HUES6 (cell line): ENCODE measurements around the gene DDR2.
"Not testable (repeated sequence)": the region's sequence is repeated elsewhere in the genome, so short reads cannot be mapped to it uniquely, and the experiment has no call there.

Experiments
- H3K27ac ChIP-seq: 2 replicates; pipeline ENCODE4 v1.7.0; 2013; ENCODE audit warnings: low read depth, mild to moderate bottlenecking, low read length, inconsistent platforms
- H3K27me3 ChIP-seq: 2 replicates; pipeline ENCODE4 v1.6.1; 2013; ENCODE audit warnings: low read length; ENCODE audit not compliant: control insufficient read depth, insufficient read depth
- H3K36me3 ChIP-seq: 2 replicates; pipeline ENCODE4 v1.6.1; 2013; ENCODE audit warnings: low read length; ENCODE audit not compliant: control insufficient read depth, insufficient read depth
- H3K4me1 ChIP-seq: 2 replicates; pipeline ENCODE4 v1.6.1; 2013; ENCODE audit warnings: low read length; ENCODE audit not compliant: control insufficient read depth, insufficient read depth
- H3K4me3 ChIP-seq: 2 replicates; pipeline ENCODE4 v1.5.1; 2013; ENCODE audit warnings: low read depth, low read length
- H3K9ac ChIP-seq: one replicate; pipeline ENCODE4 v1.6.1; 2013; ENCODE audit warnings: mild to moderate bottlenecking, low read length
- H3K9me3 ChIP-seq: 2 replicates; pipeline ENCODE4 v1.6.1; 2013; ENCODE audit warnings: low read depth, low read length; ENCODE audit not compliant: control insufficient read depth, insufficient read depth

DDR2 gene

DNA sequence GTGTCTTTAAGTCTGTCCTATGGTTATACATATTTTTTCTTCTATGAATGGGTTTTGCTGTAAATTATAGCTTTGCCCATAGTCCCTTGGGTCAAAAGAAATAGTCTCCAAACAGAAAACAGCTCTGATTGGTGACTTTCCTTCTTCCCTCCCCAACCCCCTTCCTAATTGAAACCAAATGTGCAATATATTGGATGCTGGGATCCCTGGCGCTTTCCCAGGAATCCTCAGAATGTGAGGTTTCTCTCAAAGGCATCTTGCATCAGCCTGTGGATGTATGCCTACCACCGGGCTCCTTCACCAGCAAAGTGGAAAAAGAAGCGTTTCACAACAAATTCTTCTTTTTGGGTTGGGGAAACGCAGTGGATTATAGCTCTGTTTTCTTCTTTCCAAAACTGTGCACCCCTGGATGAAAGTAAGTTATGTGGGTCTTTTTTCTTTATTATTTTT, at the start of gene DDR2:
Gene DDR2, plus strand, starts transcription at position 248 of the 450 bp plus-strand sequence. CDS start 86,600 bp downstream, outside the sequence.
- Histone ChIP-seq H3K36me3 (no peaks in the 10 kb centered on the region), H3K9me3 (no peaks in the 10 kb centered on the region), H3K4me1 (peaks cover 13% of the 10 kb centered on the region), H3K9ac (no peak within 1 kb of the TSS), H3K27ac (no peak within 1 kb of the TSS), H3K27me3 (no peaks in the 10 kb centered on the region), H3K4me3 (no peak within 1 kb of the TSS)

DNA sequence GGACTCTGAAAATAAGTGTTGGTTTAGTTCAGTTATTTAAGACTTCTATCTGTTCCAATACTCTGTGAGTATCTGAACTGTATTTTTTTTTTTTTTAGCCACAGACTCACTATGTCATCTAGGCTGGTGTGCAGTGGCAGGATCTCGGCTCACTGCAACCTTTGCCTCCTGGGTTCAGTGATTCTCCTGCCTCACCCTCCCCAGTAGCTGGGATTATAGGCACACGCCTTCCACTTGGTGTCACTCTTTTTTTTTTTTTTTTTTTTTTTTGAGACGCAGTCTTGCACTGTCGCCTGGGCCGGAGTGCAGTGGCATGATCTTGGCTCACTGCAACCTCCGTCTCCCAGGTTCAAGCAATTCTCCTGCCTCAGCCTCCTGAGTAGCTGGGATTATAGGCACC, 49.4 kb upstream of the DDR2 start:
- H3K9ac ChIP-seq, H3K27ac ChIP-seq, H3K9me3 ChIP-seq, H3K4me3 ChIP-seq, H3K27me3 ChIP-seq, H3K4me1 ChIP-seq: not testable (repeated sequence)
- H3K36me3 ChIP-seq: peaks cover 19% of the 10 kb centered on the region

DNA sequence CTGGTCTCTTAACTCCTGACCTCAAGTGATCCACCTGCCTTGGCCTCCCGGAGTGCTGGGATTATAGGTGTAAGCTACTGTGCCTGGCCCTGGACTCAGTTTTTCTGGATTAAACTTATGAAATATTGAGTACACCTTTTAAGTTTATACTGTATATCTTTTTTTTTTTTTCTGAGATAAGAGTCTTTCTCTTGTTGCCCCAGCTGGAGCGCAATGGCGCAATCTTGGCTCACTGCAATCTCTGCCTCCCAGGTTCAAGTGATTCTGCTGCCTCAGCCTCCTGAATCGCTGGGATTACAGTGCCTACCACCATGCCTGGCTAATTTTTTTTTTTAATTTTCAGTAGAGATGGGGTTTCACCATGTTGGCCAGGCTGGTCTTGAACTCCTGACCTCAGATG, 47.2 kb upstream of the DDR2 start:
- H3K4me1 ChIP-seq, H3K27ac ChIP-seq, H3K4me3 ChIP-seq, H3K9ac ChIP-seq, H3K9me3 ChIP-seq, H3K27me3 ChIP-seq: not testable (repeated sequence)
- peaks cover 25% of the 10 kb centered on the region for H3K36me3 ChIP-seq

DNA sequence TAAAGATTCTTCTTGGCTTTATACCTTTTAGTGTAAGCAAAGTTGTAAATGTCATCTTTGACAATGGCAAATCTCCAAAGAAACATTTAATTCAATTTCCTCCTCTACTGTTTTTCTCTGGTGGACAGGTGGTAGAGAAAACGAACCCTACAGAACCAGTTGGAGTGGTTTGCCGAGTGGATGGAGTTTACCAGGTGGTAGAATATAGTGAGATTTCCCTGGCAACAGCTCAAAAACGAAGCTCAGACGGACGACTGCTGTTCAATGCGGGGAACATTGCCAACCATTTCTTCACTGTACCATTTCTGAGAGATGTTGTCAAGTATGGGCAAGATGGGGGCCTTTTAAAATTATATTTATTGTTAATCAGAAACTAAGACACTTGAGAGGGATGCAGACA, 44.9 kb upstream of the DDR2 start:
- no peaks in the 10 kb centered on the region for H3K9me3 ChIP-seq
- H3K4me3 ChIP-seq: no peak overlapping the region
- no peak overlapping the region for H3K27ac ChIP-seq
- no peak overlapping the region for H3K9ac ChIP-seq
- no peaks in the 10 kb centered on the region for H3K27me3 ChIP-seq
- peaks cover 20% of the 10 kb centered on the region for H3K36me3 ChIP-seq
- H3K4me1 ChIP-seq: no peaks in the 10 kb centered on the region

DNA sequence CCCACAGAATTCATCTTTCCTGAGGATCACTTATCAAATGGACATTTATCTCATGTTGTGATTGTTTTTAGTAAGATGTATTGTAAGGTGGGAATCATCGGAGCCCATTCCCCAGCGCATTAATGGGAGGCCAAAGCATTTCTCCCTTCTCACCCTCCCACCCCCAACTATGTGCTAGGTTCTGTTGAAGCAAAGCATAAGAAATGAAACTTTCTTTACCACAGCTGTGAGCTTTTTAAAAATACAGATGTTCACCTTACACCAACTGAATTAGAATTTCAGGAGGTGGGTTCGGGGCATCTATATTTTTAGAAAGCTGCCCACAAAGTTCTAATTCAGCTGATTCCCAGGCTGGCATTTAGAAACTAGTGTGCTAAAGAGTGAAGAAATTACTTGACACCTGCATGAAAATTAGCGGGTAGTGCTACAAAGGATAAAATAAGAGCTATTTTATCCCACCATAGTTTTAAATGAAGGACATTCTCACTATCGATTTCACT, 44.5 kb upstream of the DDR2 start:
- Histone ChIP-seq H3K4me1 (no peaks in the 10 kb centered on the region), H3K9ac (no peak overlapping the region), H3K27me3 (no peaks in the 10 kb centered on the region), H3K27ac (no peak overlapping the region), H3K4me3 (no peak overlapping the region), H3K9me3 (no peaks in the 10 kb centered on the region), H3K36me3 (peaks cover 23% of the 10 kb centered on the region)

DNA sequence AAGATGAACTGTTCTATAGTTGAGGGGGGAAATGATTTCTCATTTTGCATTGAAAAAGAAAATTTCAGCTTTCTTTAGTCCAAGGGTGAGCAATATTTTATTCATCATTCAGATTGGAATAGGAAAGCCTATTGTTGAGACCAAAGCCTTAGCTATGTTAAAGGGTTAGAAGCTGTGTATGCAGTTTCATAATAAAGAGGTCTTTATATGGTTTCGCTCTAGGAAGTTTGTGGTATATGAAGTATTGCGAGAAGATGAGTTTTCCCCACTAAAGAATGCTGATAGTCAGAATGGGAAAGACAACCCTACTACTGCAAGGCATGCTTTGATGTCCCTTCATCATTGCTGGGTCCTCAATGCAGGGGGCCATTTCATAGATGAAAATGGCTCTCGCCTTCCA, 42.2 kb upstream of the DDR2 start:
- Histone ChIP-seq H3K4me3 (no peak overlapping the region), H3K9ac (no peak overlapping the region), H3K9me3 (no peaks in the 10 kb centered on the region), H3K36me3 (peaks cover 27% of the 10 kb centered on the region), H3K4me1 (no peaks in the 10 kb centered on the region), H3K27me3 (no peaks in the 10 kb centered on the region), H3K27ac (no peak overlapping the region)

DNA sequence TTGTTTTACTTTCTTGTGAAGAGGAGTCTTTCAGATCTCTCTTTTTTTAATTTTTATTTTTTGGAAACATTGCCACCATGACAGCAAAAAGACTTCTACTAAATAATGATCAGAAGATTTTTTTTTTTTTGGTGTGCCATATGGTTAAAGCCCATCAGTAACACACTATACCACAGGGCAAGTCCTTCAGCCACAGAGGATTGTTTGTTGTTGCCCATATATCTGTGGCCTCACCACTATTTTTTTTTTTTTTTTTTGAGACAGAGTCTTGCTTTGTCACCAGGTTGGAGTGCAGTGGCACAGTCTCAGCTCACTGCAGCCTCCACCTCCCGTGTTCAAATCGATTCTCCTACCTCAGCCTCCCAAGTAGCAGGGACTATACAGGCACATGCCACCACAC, 41.6 kb upstream of the DDR2 start:
- no peak overlapping the region for H3K4me3 ChIP-seq
- H3K9me3 ChIP-seq: no peaks in the 10 kb centered on the region
- H3K27me3 ChIP-seq: no peaks in the 10 kb centered on the region
- H3K9ac ChIP-seq: no peak overlapping the region
- H3K36me3 ChIP-seq: peaks cover 27% of the 10 kb centered on the region
- H3K4me1 ChIP-seq: no peaks in the 10 kb centered on the region
- H3K27ac ChIP-seq: no peak overlapping the region

DNA sequence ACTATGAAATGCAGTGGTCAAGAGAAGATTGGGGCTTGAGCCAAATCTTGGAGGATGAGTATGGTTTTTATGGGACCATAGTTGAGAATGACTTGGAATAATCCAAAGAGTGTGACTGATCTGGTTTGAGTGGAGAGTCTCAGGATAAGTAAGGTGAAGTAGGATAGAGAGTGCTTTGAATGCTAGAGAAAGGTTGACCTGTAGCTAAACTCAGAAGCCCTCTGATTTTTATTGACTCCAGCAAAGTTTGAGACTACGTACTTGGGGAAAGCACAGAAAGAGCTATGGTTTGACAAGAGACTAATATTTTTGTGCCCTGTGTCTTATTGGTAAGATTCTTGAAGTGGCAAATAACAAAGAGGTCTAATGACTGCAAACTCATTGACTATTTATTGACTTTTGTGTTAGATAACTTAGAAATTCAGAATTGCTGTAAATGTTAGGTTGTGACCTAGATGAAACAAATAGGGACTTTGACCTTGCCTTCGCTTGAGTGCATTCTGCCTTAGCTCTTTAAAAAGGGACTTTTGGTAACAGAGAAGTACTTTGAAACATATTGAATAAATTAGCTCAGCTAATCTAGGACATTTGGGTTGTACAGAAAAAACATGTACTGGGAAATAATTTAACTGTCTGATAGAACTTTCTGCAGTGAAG, 35.6 kb upstream of the DDR2 start:
- H3K36me3 ChIP-seq: peaks cover 17% of the 10 kb centered on the region
- no peaks in the 10 kb centered on the region for H3K27me3 ChIP-seq
- no peaks in the 10 kb centered on the region for H3K4me1 ChIP-seq
- H3K4me3 ChIP-seq: no peak overlapping the region
- no peak overlapping the region for H3K27ac ChIP-seq
- H3K9ac ChIP-seq: no peak overlapping the region
- H3K9me3 ChIP-seq: no peaks in the 10 kb centered on the region

DNA sequence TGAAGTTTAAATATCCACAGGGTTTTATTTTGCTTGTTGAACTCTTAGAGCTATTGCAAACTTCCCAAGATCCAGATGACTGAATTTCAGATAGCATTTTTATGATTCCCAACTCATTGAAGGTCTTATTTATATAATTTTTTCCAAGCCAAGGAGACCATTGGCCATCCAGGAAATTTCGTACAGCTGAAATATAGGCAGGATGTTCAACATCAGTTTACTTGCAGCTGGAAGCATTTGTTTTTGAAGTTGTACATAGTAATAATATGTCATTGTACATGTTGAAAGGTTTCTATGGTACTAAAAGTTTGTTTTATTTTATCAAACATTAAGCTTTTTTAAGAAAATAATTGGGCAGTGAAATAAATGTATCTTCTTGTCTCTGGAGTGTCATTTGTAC, 32.8 kb upstream of the DDR2 start:
- Histone ChIP-seq H3K27ac (no peak overlapping the region), H3K4me3 (no peak overlapping the region), H3K36me3 (peaks cover 10% of the 10 kb centered on the region), H3K9me3 (0 out of 2 replicates have a peak, but pooled peaks cover 3% of the 10 kb centered on the region), H3K9ac (no peak overlapping the region), H3K27me3 (no peaks in the 10 kb centered on the region), H3K4me1 (no peaks in the 10 kb centered on the region)

DNA sequence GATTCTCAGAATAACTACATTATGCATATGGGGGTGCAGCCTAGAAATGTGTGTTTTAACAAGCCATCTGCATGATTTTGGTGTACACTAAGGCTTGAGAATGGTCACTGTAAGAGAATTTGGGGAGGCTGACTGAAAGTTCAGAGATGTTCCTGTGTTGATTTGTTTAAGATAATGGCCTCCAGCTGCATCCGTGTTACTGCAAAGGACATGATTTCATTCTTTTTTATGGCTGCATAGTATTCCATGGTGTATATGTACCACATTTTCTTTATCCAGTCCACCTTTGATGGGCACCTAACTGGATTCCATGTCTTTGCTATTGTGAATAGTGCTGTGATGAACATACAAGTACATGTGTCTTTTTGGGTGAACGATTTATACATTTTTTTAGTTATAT, 29.1 kb upstream of the DDR2 start:
- not testable (repeated sequence) for H3K4me3 ChIP-seq, H3K27ac ChIP-seq, H3K36me3 ChIP-seq

DNA sequence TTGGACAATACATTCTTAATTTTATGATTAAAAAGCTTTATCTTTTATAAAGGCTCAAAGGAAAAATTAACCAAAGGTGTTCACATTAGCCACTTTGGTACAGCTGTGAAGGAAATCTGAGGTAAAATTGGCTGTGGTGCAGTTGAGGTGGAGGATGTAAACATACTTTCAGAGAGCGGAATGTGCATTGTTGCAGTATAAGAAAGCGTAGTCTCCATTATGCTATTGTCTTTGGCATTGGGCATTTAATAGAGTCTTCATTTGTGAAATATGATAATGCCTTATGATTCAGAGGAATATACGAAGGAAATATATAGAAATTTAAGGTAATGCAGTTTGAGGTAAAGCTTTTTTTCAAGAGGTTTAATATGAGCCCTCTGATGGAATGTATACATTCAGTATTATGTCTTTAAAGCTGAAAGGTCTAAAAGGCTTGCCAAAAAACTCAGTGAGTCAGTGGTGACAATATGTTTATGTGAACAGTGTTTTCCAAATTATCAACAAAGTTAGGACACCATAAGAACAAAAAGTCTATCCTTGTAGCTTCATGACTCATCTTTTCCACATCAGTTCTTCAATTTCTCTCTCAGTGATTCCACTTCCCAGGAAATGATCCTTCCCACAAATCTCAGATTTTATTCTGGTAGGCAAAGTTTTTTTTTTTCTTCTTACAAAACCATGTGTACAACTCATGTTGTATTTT, 26.9 kb upstream of the DDR2 start:
- H3K9me3 ChIP-seq: 0 out of 2 replicates have a peak, but pooled peaks cover 3% of the 10 kb centered on the region
- no peaks in the 10 kb centered on the region for H3K27me3 ChIP-seq
- no peak overlapping the region for H3K4me3 ChIP-seq
- peaks cover 7% of the 10 kb centered on the region for H3K36me3 ChIP-seq
- H3K4me1 ChIP-seq: no peaks in the 10 kb centered on the region
- no peak overlapping the region for H3K9ac ChIP-seq
- H3K27ac ChIP-seq: no peak overlapping the region

More for the DNA sequence above, 29.1 kb upstream of the DDR2 start:
- not testable (repeated sequence) for H3K4me1 ChIP-seq, H3K27me3 ChIP-seq, H3K9me3 ChIP-seq, H3K9ac ChIP-seq
